ENCODE data around the gene MEF2D.

GRCh38 chr1:156490401-156491032 lies 10.1 kb downstream of the MEF2D start:
- no peak for TF ChIP-seq POLR2A (IDR thresholded peaks at IDR 0.05)
- no peak for TF ChIP-seq CTCF (IDR thresholded peaks at IDR 0.05 in 8 of 11, conservative IDR thresholded peaks at IDR 0.05 in 3 of 11)
- peak in 2 of 3 donors; percentile 3 to 34 for TF ChIP-seq POLR2AphosphoS5 (IDR thresholded peaks at IDR 0.05)

All from spleen (tissue), 7 donors.